GM12874 (cell line): ENCODE measurements around the gene PGA4.

Source experiments
- TF ChIP-seq, protein P1 (sequence below): IDR thresholded peaks from 2 replicates; pipeline ENCODE4 v1.5.1; 2011; ENCODE audit warnings: low read depth, mild to moderate bottlenecking, control low read depth, low read length, moderate library complexity; ENCODE audit not compliant: insufficient read depth

The PGA4 gene

DNA sequence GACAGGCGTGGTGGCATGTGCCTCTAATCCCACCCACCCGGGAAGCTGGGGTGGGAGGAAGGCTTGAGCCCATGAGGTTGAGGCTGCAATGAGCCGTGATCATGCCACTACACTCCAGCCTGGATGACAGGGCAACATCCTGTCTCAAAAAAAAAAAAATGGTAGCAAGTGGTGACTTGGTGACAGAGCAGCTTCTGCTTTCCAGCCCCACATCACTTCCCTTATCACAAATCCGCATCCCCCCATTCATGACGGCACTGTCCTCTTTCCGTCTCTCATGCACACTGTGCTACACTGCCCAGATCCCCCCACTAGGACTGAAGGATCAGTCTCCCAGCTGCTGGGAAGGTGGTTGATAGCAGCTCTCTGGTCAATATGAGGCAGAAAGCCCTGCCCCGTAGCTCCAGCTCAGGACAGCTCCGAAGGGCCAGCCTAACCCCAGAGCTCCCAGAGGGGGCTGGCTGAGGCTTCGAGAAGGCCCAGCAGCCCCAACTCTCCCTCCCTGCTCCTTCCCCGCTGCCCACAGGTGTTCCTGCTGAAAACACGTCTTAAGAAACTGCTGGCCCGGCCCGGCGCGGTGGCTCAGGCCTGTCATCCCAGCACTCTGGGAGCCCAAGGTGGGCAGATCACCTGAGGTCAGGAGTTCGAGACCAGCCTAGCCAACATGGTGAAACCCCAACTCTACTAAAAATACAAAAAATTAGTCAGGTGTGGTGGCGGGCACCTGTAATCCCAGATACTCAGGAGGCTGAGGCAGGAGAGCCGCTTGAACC, 34.7 kb downstream of the PGA4 start:
- TF ChIP-seq, protein P1, sequence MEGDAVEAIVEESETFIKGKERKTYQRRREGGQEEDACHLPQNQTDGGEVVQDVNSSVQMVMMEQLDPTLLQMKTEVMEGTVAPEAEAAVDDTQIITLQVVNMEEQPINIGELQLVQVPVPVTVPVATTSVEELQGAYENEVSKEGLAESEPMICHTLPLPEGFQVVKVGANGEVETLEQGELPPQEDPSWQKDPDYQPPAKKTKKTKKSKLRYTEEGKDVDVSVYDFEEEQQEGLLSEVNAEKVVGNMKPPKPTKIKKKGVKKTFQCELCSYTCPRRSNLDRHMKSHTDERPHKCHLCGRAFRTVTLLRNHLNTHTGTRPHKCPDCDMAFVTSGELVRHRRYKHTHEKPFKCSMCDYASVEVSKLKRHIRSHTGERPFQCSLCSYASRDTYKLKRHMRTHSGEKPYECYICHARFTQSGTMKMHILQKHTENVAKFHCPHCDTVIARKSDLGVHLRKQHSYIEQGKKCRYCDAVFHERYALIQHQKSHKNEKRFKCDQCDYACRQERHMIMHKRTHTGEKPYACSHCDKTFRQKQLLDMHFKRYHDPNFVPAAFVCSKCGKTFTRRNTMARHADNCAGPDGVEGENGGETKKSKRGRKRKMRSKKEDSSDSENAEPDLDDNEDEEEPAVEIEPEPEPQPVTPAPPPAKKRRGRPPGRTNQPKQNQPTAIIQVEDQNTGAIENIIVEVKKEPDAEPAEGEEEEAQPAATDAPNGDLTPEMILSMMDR: no peak

DNA sequence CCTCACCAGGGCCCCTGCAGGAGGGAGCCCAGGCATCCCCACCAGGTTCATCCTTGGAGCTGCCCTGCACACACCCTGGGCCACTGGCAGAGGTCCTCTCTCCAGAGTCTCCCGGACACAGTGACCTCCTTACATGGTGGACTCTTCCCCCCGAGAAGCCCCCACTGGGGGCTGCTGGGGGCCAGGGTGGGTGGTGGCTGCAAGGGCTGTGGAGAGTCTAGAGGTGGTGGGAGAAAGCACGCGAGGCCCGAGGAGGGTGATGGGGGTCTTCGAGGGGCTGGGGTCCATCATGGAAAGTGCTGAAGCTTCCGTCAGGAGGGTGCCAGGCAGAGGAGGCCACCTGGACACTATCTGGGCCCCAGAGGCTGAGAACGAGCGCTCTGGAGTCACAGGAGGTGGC, 36.4 kb downstream of the PGA4 start:
- TF ChIP-seq, protein P1: no peak

DNA sequence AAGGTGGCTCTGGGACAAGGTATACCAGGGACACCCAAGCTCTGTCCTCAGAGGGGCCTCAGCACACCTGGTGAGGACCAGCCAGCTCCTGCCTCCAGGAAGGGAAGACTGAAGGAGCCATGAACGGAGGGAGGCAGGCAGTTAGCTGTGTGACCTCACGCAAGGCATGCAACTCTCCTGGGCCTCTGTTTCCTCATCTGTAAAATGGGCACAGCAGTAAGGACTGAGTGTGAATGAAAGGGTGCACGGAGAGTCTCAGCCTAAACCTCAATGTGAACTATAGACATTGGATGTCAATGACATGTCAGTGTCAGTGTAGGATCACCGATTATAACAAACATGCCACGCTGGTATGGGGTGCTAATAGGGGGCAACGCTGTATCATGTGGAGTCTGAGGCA, 37.2 kb downstream of the PGA4 start:
- TF ChIP-seq, protein P1: no peak

DNA sequence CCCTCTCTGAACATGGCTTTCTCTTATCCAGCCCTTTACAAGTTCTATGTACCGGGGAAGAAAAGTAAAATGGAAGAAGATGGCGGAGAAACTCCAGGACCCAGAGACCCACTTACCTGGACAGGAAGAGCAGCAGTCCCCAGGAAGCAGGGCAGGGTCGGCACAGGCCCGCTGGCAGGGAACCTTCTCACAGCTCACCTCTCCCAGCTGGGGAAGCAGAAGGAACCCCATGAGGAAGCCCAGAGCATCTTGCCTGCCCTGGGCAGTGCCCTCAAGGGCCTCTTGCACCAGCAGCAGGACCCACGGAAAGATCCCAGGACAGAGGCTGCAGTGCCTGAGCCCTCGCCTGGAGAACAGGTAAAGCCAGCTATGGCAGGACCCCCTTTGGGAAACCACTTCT, 42.2 kb downstream of the PGA4 start:
- TF ChIP-seq, protein P1: no peak

DNA sequence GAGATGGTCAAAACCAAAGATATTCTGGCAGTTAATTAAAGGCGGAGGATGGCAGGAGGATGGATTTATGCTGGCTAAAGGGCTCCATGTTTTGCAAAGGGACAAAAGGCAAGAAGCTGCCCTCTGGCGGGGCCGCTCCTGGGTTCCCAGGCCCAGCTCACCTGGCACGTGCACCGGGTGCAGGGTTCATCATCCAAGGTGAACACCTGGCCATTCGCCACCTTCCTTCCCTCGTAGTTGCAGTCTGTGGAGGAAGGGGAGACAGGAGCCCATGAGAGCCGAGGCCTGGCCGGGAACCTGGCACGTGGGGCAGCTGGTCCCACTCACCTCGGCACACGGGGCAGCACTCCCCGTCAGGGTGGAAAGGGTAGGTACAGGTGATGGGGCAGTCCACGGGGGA, 42.6 kb downstream of the PGA4 start:
- TF ChIP-seq, protein P1: no peak

DNA sequence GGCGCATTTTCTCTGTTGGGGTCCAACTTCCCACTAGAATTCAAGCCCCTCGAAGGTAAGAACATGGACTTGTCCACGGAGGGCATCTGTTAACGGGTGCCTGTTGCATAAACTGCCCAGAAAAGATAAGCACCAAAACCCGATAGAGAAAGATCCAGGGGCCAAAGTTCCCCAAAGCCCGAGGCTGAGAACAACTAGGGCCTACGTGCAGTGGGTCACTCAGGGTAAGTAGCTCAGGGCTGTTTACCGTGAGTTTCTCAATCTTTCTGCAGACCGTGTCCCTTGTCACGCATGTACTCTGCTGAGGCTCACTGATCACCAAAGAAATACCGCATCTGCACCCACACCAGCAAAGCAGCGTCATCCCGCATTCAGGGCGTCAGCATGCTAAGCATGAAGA, 43.2 kb downstream of the PGA4 start:
- TF ChIP-seq, protein P1: no peak

DNA sequence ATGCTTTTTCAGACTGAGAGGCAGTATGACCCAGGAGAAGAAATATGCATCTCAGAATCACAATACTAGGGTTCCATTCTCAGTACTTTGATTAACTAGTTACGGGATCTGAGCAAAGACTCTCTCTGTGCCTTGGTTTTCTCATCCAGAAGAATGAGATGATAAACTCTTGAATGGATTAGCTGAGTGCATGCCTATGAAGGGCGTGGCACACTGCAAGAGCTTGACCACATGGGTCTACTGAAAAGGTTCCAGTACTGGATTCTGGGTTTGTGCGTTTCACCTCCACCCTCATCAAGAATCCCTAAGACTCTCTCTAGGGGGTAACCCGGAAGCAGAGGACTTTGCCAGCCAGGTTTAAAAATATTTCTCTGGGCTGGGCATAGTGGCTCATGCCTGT, 44.5 kb downstream of the PGA4 start:
- TF ChIP-seq, protein P1: no peak
